Right lobe of liver (tissue), 6 donors: ENCODE results near the gene RACK1. TPM values are rescaled to one million over a fixed set of nuclear protein-coding genes. Genes with fewer than 3 reads are reported as not detected.
"Not testable (repeated sequence)": the region's sequence is repeated elsewhere in the genome, so short reads cannot be mapped to it uniquely, and the experiment has no call there.

Experiments used
- ATAC-seq, 4 donors: fragments of 200-7000 bp; cut with Tn5 transposase; one replicate each; pipeline ENCODE4 v1.9.1; 2020; ENCODE audit warnings: mild to moderate bottlenecking in 4 of 4, moderate library complexity in 4 of 4
- DNase-seq, 3 donors: peaks; one replicate each; pipeline ENCODE4 v3.0.0-alpha.2; 2020
- H3K27ac ChIP-seq, 3 donors: fragments of 200-600 bp; one replicate each; pipeline ENCODE4 v1.8.0; 2022
- H3K27me3 ChIP-seq, 2 donors: fragments of 200-600 bp; one replicate each; pipeline ENCODE4 v1.8.0; 2022
- H3K36me3 ChIP-seq, 4 donors: fragments of 200-600 bp; sonication (generic) in 1 of 4; one replicate each; pipeline versions ENCODE4 v1.5.1 to v1.8.0; 2017 to 2022; ENCODE audit warnings: control low read depth in 1 of 4
- H3K4me1 ChIP-seq, 4 donors: fragments of 200-600 bp; sonication (generic) in 1 of 4; one replicate each; pipeline versions ENCODE4 v1.5.1 to v1.8.0; 2017 to 2022; ENCODE audit warnings: control low read depth in 1 of 4
- H3K4me3 ChIP-seq, 3 donors: fragments of 200-600 bp; one replicate each; pipeline ENCODE4 v1.8.0; 2022
- H3K9me3 ChIP-seq, 4 donors: fragments of 200-600 bp; sonication (generic) in 1 of 4; one replicate each; pipeline versions ENCODE4 v1.5.1 to v1.8.0; 2017 to 2022; ENCODE audit warnings: control low read depth in 1 of 4
- POLR2A ChIP-seq: fragments of 450-650 bp; IDR thresholded peaks from one replicate; pipeline ENCODE4 v1.6.1; 2017; ENCODE audit warnings: antibody characterized with exemption, mild to moderate bottlenecking
- WGBS: methylation state at CpG from one replicate; pipeline ENCODE4 v1.1.6; 2018; ENCODE audit warnings: low coverage, low lambda C conversion rate; ENCODE audit not compliant: insufficient coverage; ENCODE audit errors: missing lambda C conversion rate; 5-methylcytosine and 5-hydroxymethylcytosine counted together
- intact Hi-C, 2 donors: fragments of 100-400 bp; cut with DNase I; formaldehyde crosslinking; loops; one replicate each; pipeline versions ENCODE4 v1.11.2 to v1.14.1; 2022
- total RNA-seq, 6 experiments: library from RNA; depleted of rRNA in 2 of 6; stranded (reverse); fragments of >200 nt in 2 of 6; fragmentation: NEBNext Ultra II Directional in 3 of 6; extraction: Animal tissue kit (Norgen Biotek cat#: 25700) in 3 of 6; gene quantifications; one replicate each; pipeline versions ENCODE4 v1.1.0 to v1.2.4, GENCODE V29; 2016 to 2023
- TF ChIP-seq, protein P1 (sequence below), 4 donors: fragments of 200-600 bp in 3 of 4; fragments of 450-650 bp in 1 of 4; IDR thresholded peaks; one replicate each; pipeline versions ENCODE4 v1.5.1 to v1.8.0; 2016 to 2022; ENCODE audit warnings: antibody characterized with exemption in 4 of 4, mild to moderate bottlenecking in 2 of 4
- donor health status: DM: no; HTN: yes; CAD: no.
- donor health status: DM: no; HTN: no; CAD: no.
- donor health status: DM: no; HTN: no; CAD: no.
- donor health status: DM: no; HTN: yes; CAD: no.
- donor health status: DM: no; HTN: yes; CAD: no.

Gene RACK1
- total RNA-seq, 6 experiments from 2014 or later = 470 to 1,156 (median 552) TPM

GRCh38 chr5:181282874-181283273, 39.2 kb upstream of the RACK1 start:
- Histone ChIP-seq H3K36me3 (no peaks in the 10 kb centered on the region), H3K27ac (no peak overlapping the region), H3K4me3 (no peak overlapping the region), H3K9me3 (no peaks in the 10 kb centered on the region), H3K4me1 (no peaks in the 10 kb centered on the region), H3K27me3 (no peaks in the 10 kb centered on the region)
- WGBS = 83% methylated on average over 3 of the region's 7 CpGs
- intact Hi-C loops = no loop called here
- no peak for DNase-seq
- TF ChIP-seq POLR2A = no peak
- TF ChIP-seq, protein P1, sequence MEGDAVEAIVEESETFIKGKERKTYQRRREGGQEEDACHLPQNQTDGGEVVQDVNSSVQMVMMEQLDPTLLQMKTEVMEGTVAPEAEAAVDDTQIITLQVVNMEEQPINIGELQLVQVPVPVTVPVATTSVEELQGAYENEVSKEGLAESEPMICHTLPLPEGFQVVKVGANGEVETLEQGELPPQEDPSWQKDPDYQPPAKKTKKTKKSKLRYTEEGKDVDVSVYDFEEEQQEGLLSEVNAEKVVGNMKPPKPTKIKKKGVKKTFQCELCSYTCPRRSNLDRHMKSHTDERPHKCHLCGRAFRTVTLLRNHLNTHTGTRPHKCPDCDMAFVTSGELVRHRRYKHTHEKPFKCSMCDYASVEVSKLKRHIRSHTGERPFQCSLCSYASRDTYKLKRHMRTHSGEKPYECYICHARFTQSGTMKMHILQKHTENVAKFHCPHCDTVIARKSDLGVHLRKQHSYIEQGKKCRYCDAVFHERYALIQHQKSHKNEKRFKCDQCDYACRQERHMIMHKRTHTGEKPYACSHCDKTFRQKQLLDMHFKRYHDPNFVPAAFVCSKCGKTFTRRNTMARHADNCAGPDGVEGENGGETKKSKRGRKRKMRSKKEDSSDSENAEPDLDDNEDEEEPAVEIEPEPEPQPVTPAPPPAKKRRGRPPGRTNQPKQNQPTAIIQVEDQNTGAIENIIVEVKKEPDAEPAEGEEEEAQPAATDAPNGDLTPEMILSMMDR (IDR thresholded peaks at IDR 0.05) = no peak
- no peak for ATAC-seq

DNA sequence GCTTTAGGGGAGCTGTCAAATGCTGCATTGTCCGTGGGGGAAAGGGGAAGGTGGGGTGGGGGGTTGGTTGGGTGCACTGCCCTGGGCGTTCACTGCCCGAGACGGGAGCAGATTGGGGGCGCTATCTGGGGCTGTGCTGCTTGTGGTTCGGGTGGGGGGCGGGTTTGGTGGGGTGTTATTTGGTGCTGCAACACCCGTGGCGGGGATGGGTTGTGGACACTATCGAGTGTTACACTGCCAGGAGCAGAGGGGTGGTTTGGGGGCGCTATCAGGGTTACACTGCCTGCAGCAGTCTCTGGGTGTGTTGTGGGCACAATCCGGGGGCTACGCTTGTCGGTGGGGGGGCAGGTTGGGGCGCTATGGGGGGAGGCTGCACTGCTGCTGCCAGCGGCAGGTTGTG, 38.7 kb upstream of the RACK1 start:
- intact Hi-C loops, DNase-seq: not testable (repeated sequence)

DNA sequence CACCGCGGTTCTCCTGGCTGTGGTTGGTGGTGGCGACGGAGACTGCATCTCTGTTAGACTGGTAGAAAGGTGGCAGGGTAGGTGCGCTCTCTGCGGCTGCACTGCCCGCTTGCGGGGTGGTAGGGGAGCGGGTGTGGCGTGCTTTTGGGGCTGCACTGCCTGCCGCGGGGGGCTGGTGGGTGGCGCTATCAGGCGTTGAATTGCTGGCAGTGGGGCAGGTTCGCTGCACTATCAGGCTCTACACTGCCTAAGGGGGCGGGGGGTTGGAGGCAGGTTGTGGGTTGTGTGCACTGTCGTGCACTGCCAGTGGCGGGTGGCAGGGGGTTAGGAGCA, 38.2 kb upstream of the RACK1 start:
- no CpG with 5 or more reads among the region's 18 CpGs for WGBS
- Histone ChIP-seq H3K27me3 (no peaks in the 10 kb centered on the region), H3K4me3 (no peak overlapping the region), H3K36me3 (no peaks in the 10 kb centered on the region), H3K27ac (no peak overlapping the region), H3K9me3 (no peaks in the 10 kb centered on the region), H3K4me1 (no peaks in the 10 kb centered on the region)
- DNase-seq (no peak), ATAC-seq (no peak)
- intact Hi-C loops = no loop called here
- TF ChIP-seq, protein P1 (IDR thresholded peaks at IDR 0.05) = no peak
- no peak for TF ChIP-seq POLR2A

More for the DNA sequence above, 38.7 kb upstream of the RACK1 start:
- 74% methylated on average over 9 of the region's 16 CpGs for WGBS
- H3K36me3 ChIP-seq, H3K27me3 ChIP-seq, H3K4me1 ChIP-seq, H3K4me3 ChIP-seq, H3K9me3 ChIP-seq, ATAC-seq, H3K27ac ChIP-seq: not testable (repeated sequence)

DNA sequence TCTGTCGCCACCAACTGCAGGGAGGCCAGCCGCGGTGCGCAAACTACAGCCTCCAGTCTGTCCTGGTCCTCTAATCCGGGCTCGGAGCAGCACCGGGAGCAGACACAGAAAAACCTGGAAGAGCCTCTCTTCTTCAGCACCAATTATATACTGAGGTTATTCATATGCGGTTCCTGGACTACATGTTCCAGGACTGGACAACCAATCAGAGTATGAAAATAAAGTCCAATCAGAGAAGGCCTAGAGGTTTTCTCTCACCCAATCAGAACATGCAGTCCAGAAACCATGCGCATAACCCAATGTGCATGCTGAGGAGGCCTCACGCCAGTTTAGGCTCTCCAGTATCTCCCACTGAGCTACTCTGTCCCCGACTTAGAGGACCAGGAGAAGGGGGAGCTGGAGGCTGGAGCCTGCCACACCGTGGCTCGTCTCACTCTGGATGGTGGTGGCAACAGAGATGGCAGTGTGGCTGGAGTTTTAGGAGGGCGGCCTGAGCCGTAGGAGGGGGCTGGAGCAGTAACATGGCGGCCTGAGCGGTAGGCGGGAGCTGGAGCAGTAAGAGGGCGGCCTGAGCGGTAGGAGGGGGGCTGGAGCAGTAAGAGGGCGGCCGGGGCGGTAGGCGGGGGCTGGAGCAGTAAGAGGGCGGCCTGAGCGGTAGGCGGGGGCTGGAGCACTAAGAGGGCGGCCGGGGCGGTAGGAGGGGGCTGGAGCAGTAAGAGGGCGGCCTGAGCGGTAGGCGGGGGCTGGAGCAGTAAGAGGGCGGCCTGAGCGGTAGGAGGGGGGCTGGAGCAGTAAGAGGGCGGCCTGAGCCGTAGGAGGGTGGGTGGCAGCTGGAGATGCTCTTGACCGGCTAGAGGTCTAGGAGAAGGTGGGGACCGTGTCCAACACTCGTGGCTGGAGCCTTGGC, 37.6 kb upstream of the RACK1 start:
- Histone ChIP-seq H3K9me3 (no peaks in the 10 kb centered on the region), H3K4me1 (no peaks in the 10 kb centered on the region), H3K36me3 (no peaks in the 10 kb centered on the region), H3K4me3 (no peak overlapping the region), H3K27me3 (no peaks in the 10 kb centered on the region), H3K27ac (no peak overlapping the region)
- TF ChIP-seq, protein P1 (IDR thresholded peaks at IDR 0.05) = no peak
- TF ChIP-seq POLR2A = no peak
- intact Hi-C loops = no loop called here
- ATAC-seq (no peak), DNase-seq (no peak)
- 91% methylated on average over 36 of the region's 40 CpGs for WGBS

- no peaks in the 10 kb centered on the region for H3K27me3 ChIP-seq
- 87% methylated on average over 7 of the region's 7 CpGs for WGBS
- ATAC-seq (no peak), DNase-seq (no peak)
- no peaks in the 10 kb centered on the region for H3K4me1 ChIP-seq
- no peak for TF ChIP-seq POLR2A
- TF ChIP-seq, protein P1 (IDR thresholded peaks at IDR 0.05) = no peak
- intact Hi-C loops = no loop called here
- no peaks in the 10 kb centered on the region for H3K36me3 ChIP-seq
- no peaks in the 10 kb centered on the region for H3K9me3 ChIP-seq
- H3K4me3 ChIP-seq = no peak overlapping the region
- H3K27ac ChIP-seq = no peak overlapping the region
Measured at GRCh38 chr5:181280251-181280762, 36.6 kb upstream of the RACK1 start.
